K562 (cell line): ENCODE data around the gene ATP8B2. TPM values are rescaled to one million over a fixed set of nuclear protein-coding genes. Genes with fewer than 3 reads are reported as not detected.
A peak's percentile ranks its signal among the peaks of the same experiment; 100 is the strongest.

Experiments used
- ARID3A ChIP-seq: IDR thresholded peaks from 2 replicates; pipeline ENCODE4 v1.6.1; 2012; ENCODE audit warnings: low read depth, low read length, improper control_type of control experiment, borderline replicate concordance
- DPF2 ChIP-seq: fragments of 450-650 bp; IDR thresholded peaks from 2 replicates; pipeline ENCODE4 v1.6.1; 2016
- EGR1 ChIP-seq: fragments of 450-650 bp; conservative IDR thresholded peaks from 2 replicates; pipeline ENCODE4 v1.6.1; 2017; ENCODE audit warnings: mild to moderate bottlenecking
- HINFP ChIP-seq: fragments of 450-650 bp; conservative IDR thresholded peaks from 2 replicates; pipeline ENCODE4 v1.6.1; 2016; ENCODE audit warnings: missing genetic modification characterization, low read depth, mild to moderate bottlenecking, control low read depth, missing compliant biosample characterization
- MECOM ChIP-seq: fragments of 250-450 bp; sonication (Bioruptor Pico); IDR thresholded peaks from 2 replicates; pipeline ENCODE4 v1.8.0; 2022; ENCODE audit warnings: inconsistent platforms
- MGA ChIP-seq: fragments of 450-650 bp; IDR thresholded peaks from 2 replicates; pipeline ENCODE4 v1.6.1; 2016; ENCODE audit warnings: mild to moderate bottlenecking, moderate library complexity
- MYC ChIP-seq, 2 experiments: fragments of 250-450 bp in 1 of 2; sonication (Bioruptor Pico) in 1 of 2; IDR thresholded peaks; 2 replicates each; pipeline versions ENCODE4 v1.5.1 to v1.6.1; 2012 to 2021; ENCODE audit warnings: low read depth in 2 of 2, borderline replicate concordance in 1 of 2, improper control_type of control experiment in 1 of 2, low read length in 1 of 2, mild to moderate bottlenecking in 1 of 2, moderate library complexity in 1 of 2
- RB1 ChIP-seq: fragments of 450-650 bp; IDR thresholded peaks from 2 replicates; pipeline ENCODE4 v1.6.1; 2017; ENCODE audit warnings: low read depth, mild to moderate bottlenecking
- TBL1XR1 ChIP-seq, 2 experiments: IDR thresholded peaks; 2 replicates each; pipeline ENCODE4 v1.6.1; 2012; ENCODE audit warnings: improper control_type of control experiment in 2 of 2, low read length in 2 of 2, mild to moderate bottlenecking in 1 of 2
- TCF3 ChIP-seq: sonication (generic); formaldehyde crosslinking; IDR thresholded peaks from 2 replicates; pipeline ENCODE4 v1.4.0; 2020; ENCODE audit warnings: mild to moderate bottlenecking, missing genetic modification reagents
- TRIM24 ChIP-seq, 2 experiments: fragments of 450-650 bp; IDR thresholded peaks; 2 replicates each; pipeline ENCODE4 v1.6.1; 2016
- ZBTB17 ChIP-seq: fragments of 450-650 bp; formaldehyde crosslinking; IDR thresholded peaks from 2 replicates; pipeline ENCODE4 v1.4.0; 2020; ENCODE audit warnings: mild to moderate bottlenecking
- polyA plus RNA-seq, 8 experiments: library from polyadenylated mRNA; depleted of rRNA in 4 of 8; stranded (reverse) in 5 of 8; unstranded in 3 of 8; fragments of >200 nt; fragmentation: Nextera tagmentation in 2 of 8; fragmentation: Illumina TruSeq in 1 of 8; extraction: Ambion mirVana in 2 of 8; extraction: Trizol in 1 of 8; gene quantifications; 2 replicates each; pipeline versions ENCODE4 v1.2.1 to v1.2.3, GENCODE V29; 2011 to 2014; ENCODE audit warnings: inconsistent platforms in 1 of 8, missing spikeins in 1 of 8
- total RNA-seq, 7 experiments: library from RNA; depleted of rRNA in 6 of 7; stranded (reverse); fragments of >200 nt in 6 of 7; fragmentation: Illumina TruSeq in 2 of 7; extraction: Trizol in 2 of 7; gene quantifications; 2 replicates each; pipeline versions ENCODE4 v1.2.1 to v1.2.3, GENCODE V29; 2011 to 2021; ENCODE audit warnings: low replicate concordance in 1 of 7

Gene ATP8B2
- total and polyA plus RNA-seq, 9 of the 15 experiments (the other 6 are each of a cell fraction or from before 2014, with no cell fraction given), result 0.27 to 33.2 (median 18.4) TPM

GRCh38 chr1:154384650-154385489, 59.5 kb downstream of the ATP8B2 start (continued):
- TF ChIP-seq TBL1XR1 (IDR thresholded peaks at IDR 0.05; ENCODE audit: low read length in 2 of 2), result peak in 1 of 2 experiments; percentile 59; a peak in 2 of 4 replicates
- TF ChIP-seq EGR1, result peak; percentile 28; the same call in 1 of the 2 replicates
- peak; percentile 75 for TF ChIP-seq TCF3 (CRISPR knock-in tag)
- peak; percentile 75 for TF ChIP-seq MGA
- TF ChIP-seq HINFP (tag), result 0 out of 2 replicates have a peak, but pooled peaks have one; percentile 27
- TF ChIP-seq ZBTB17 (CRISPR knock-in tag), result no peak
- TF ChIP-seq ARID3A, result peak; percentile 48; the same call in 1 of the 2 replicates
- peak; percentile 23 to 62; a peak in 3 of 4 replicates for TF ChIP-seq TRIM24 (IDR thresholded peaks at IDR 0.05)
- TF ChIP-seq RB1, result no peak
- no peak for TF ChIP-seq MYC (IDR thresholded peaks at IDR 0.05; ENCODE audit: low read depth, low read length)
- TF ChIP-seq MYC (CRISPR knock-in tag; IDR thresholded peaks at IDR 0.05; ENCODE audit: borderline replicate concordance, low read depth), result peak; percentile 21; the same call in 1 of the 2 replicates
- peak; percentile 76 for TF ChIP-seq DPF2
- peak; percentile 7; the same call in 1 of the 2 replicates for TF ChIP-seq MECOM (CRISPR knock-in tag)
